Tracheal epithelial cell (primary cell): ENCODE data around the gene NEXMIF. TPM values are rescaled to one million over a fixed set of nuclear protein-coding genes. Genes with fewer than 3 reads are reported as not detected.

Source experiments
- total RNA-seq: library from RNA; depleted of rRNA; stranded (reverse); fragments of >200 nt; gene quantifications from 2 replicates; pipeline ENCODE4 v1.2.1, GENCODE V29; 2014

The NEXMIF gene
- total RNA-seq: under 0.01 TPM in 1 of 2 replicates, not detected in the other

GRCh38 chrX:74925225-74926088 is at the start of gene NEXMIF:
Gene NEXMIF (minus strand): TSS chrX:74925452.

Other genes with a start within 250 kb of the NEXMIF start
- 22.4 and 31.8 TPM in 2 replicates for gene ABCB7, start 230.8 kb upstream of the NEXMIF start, total RNA-seq